ENCODE results near the gene PKP1.

Gene PKP1

GRCh38 chr1:201336711-201337450, 53.6 kb downstream of the PKP1 start:
- in situ Hi-C loops (cut with MboI; ENCODE audit: low pct_unique_long_range_greater_than_20kb, low sequenced_read_pairs), result no loop called here
- DNase-seq, result no peak

- DNase-seq, result no peak
- in situ Hi-C loops (cut with MboI; ENCODE audit: low pct_unique_long_range_greater_than_20kb, low sequenced_read_pairs), result no loop called here
These were observed 58.1 kb downstream of the PKP1 start for GRCh38 chr1:201341377-201341776.

GRCh38 chr1:201344206-201345080, 61.1 kb downstream of the PKP1 start:
- in situ Hi-C loops (cut with MboI; ENCODE audit: low pct_unique_long_range_greater_than_20kb, low sequenced_read_pairs), result no loop called here
- no peak for DNase-seq

GRCh38 chr1:201345081-201345355, 61.7 kb downstream of the PKP1 start:
- in situ Hi-C loops (cut with MboI; ENCODE audit: low pct_unique_long_range_greater_than_20kb, low sequenced_read_pairs), result no loop called here
- no peak for DNase-seq

DNA sequence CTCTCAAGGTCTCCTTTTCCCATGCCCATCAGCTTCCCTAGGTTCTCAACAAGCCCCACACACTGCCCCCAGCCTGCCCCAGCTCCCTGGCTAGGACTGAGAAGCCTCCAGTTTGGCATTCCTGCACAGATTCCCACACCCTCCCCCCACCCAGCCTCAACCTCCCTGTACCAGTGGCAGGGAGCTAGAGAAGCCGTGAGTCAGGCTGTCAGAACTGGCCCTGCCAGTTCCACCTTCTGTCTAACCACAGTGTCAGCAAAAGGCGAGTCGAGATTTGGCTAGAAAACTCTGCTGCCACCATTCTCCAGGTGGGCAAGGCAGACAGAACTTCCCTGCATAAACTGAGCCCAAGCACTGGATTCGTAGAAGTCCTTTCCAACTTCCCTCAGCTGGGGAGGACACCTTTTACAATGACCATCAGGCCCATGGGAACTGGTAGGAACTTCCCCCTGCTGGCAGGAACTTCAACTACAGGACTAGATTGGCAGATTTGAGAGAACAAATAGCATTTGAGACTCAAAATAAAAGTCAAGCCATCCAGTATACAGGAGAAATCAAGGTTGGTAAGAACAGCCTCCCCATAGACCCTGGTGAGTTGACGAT, 63.1 kb downstream of the PKP1 start:
- peak; percentile 9 for DNase-seq
- in situ Hi-C loops (cut with MboI; ENCODE audit: low pct_unique_long_range_greater_than_20kb, low sequenced_read_pairs), result no loop called here

- no peak for DNase-seq
- in situ Hi-C loops (cut with MboI; ENCODE audit: low pct_unique_long_range_greater_than_20kb, low sequenced_read_pairs), result no loop called here
These were observed 63.7 kb downstream of the PKP1 start for GRCh38 chr1:201346987-201347386.

DNA sequence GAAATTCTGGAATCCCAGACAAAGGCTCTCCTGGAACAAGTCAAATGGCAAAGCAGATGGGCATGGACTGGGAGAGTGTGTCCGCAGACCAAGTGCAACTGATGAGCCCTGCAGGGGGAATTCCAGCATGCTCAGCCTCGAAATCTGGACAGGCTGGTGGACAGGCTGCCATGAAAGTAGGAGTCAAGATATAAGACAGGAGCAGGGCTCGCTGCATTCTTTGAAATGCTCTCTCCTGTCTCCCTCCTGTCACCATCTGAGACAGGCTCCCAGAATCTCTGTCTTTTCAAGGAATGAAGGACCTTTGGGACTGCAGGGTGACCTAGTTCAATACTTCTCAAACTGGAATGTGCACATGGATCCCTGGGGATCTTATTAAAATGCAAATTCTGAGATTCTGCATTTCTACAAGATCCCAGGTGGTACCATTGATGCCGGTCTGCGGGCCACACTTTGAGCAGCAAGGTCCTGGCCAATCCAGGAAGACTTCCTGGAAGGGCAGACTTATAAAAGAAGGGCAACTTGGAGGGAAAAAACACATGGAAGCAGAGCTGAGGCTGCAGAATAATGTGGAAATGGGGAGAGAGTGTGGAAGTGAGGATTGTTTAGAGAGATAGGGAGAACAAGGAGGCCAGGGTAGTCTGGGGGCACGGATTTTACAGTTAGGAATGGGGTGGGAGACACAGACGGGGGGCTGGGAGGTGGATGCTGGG, 64.3 kb downstream of the PKP1 start:
- in situ Hi-C loops (cut with MboI; ENCODE audit: low pct_unique_long_range_greater_than_20kb, low sequenced_read_pairs), result no loop called here
- DNase-seq, result no peak

- in situ Hi-C loops (cut with MboI; ENCODE audit: low pct_unique_long_range_greater_than_20kb, low sequenced_read_pairs), result no loop called here
- peak; percentile 25 for DNase-seq
These were observed 64.9 kb downstream of the PKP1 start for GRCh38 chr1:201348211-201348566.

DNA sequence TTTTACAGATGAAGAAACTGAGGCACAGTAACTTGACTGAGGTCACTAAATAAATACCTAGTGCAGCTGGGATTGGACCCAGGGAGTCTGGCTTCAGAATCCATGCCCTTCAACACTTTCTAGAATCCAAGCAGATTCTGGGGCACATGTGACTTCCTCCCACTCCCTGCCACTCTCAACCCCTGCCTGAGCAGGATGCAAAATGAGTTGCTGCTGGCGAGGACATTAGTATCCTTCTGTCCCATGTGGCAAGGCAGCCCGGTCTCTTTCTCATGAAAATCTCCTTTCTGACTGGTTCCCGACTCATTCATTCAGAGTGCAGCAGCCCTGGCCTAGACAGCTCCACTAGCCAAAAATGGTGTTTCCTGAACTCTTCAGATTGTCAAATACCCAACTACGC, 65.8 kb downstream of the PKP1 start:
- no peak for DNase-seq

GRCh38 chr1:201350361-201350725, 67.0 kb downstream of the PKP1 start:
- in situ Hi-C loops (cut with MboI; ENCODE audit: low pct_unique_long_range_greater_than_20kb, low sequenced_read_pairs), result no loop called here
- no peak for DNase-seq

More for the DNA sequence above, 65.8 kb downstream of the PKP1 start:
- in situ Hi-C loops (cut with MboI; ENCODE audit: low pct_unique_long_range_greater_than_20kb, low sequenced_read_pairs), result no loop called here

DNA sequence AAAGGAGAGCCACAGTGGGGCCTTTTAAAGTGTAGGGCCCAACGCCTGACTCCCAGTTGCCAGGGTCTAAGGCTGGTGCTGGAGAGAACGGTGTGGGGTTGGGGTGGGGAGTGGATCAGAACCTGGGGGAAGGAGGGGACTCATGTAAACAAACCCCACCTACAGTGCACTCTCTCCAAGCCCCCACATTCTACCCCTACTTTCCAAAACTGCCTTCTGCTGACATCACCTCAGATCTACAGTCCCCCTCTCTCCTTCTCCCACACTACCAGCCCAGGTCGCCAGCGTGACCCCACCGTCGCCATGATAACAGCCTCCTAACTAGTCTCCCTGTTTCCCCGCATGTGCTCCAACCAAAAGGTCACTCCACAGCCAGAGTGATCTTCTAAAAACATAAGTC, 67.6 kb downstream of the PKP1 start:
- in situ Hi-C loops (cut with MboI; ENCODE audit: low pct_unique_long_range_greater_than_20kb, low sequenced_read_pairs), result no loop called here
- DNase-seq, result no peak

- in situ Hi-C loops (cut with MboI; ENCODE audit: low pct_unique_long_range_greater_than_20kb, low sequenced_read_pairs), result no loop called here
- DNase-seq, result no peak
These were observed 68.3 kb downstream of the PKP1 start for GRCh38 chr1:201351617-201352016.

DNA sequence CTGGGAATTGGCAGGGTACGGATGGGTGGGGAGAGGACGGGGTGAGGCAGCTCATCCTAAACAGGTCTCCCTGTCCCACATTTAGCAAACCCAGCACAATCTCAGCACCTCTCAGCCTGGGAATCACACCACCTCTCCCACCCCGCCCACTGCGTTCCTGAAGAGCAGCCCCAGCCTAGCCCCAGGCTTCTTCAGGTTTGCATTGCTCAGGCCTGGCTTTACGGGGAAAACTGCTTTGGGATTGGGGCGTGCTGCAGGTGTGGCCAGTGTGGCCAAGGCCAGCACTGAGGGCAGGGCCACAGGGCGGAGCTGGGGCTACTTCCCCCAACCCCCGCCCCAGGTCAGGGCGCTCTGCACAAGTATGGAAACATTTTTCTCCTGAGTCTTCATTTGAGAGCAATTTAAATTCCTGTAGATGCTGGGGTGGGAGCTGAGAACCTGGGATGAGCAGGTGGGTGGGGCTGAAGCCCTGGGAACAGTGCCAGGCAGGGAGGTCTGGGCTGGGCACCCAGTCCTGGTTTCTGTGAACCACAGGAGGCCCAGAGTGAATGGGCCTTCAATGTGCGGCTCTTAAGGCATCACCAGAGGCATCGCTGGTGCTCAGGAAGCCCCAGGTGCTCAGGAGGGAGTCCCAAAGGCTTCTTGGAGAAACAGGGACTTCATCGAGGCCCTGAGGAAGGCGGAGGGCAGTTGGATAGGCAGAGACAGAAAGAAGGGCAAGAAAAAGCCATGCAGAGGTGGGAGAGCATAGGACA, 70.1 kb downstream of the PKP1 start:
- no peak for DNase-seq
- in situ Hi-C loops (cut with MboI; ENCODE audit: low pct_unique_long_range_greater_than_20kb, low sequenced_read_pairs), result no loop called here

DNA sequence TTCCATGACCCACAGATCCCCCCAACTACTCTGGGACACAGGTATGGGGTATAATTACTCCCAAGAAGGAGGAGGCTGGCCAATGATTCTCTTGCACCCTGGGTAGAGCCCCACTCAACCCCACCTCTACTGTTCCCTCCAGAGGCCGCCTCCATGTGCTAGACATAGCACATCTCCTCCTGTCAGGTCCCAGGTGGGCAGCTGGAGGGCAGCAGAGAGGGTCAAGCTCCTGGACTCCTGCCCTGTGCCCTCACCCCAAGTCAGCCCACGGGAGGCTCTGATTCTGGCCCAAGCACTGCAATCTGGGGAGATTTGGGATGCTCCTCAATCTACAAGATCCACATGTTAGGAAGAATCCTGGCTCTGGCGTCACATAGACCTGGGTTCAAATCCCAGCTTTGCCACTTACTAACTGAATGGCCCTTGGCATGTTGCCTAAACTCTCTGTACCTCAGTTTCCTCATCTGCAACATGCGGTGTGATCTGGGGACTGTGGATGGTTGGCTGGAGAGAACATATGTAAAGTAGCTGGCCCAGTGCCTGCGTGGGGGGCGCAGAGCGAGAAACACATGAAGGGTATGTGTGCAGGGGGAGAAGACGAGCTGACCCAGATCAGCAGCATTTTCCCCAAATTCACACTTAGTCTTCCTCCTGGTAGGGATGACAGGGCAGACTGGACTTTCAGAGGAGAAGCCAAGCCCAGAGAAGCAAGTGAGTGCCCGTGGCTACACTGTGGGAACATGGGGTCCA, 71.0 kb downstream of the PKP1 start:
- DNase-seq, result no peak
- in situ Hi-C loops (cut with MboI; ENCODE audit: low pct_unique_long_range_greater_than_20kb, low sequenced_read_pairs), result no loop called here

DNA sequence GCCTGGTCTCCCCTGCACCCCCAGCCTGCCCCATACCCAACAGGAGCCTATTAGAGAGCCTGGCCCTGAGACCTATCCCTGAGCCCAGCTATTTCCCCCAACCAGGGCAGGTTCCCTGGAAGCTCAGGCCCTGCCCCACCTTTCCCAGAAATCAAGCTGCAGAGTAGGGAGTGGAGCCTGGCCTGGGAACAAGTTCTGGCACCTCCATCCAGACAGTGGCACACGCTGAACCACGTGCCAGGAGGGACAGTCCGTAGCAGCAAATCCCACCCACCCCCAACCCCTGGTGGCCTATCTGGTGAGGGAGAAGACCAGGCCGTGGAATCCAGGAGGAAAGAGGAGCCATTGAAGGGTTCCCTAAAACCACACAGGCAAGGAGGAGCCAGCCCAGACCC, 71.6 kb downstream of the PKP1 start:
- in situ Hi-C loops (cut with MboI; ENCODE audit: low pct_unique_long_range_greater_than_20kb, low sequenced_read_pairs), result no loop called here
- no peak for DNase-seq

- in situ Hi-C loops (cut with MboI; ENCODE audit: low pct_unique_long_range_greater_than_20kb, low sequenced_read_pairs), result no loop called here
- no peak for DNase-seq
These were observed 72.2 kb downstream of the PKP1 start for GRCh38 chr1:201355471-201355870.

DNA sequence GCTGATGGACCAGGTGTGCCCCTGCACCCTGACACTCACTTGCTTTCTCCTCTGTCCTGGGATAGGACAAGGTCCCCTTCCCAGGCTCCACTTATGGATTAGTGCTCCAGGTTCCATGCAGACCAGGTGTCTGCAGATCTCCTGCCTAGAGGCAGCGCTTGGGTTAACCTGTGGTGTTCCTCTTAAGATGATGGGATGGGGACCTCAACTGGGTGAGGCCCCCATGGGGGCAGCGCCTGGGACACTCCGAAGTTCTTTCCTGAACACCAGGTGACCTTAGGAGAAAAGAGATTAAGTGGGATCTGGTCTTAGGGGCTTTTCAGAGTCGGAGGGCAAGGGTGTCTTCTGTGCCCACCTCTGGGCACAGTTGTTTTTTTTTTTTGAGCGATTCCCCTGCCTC, 72.9 kb downstream of the PKP1 start:
- no peak for DNase-seq
- in situ Hi-C loops (cut with MboI; ENCODE audit: low pct_unique_long_range_greater_than_20kb, low sequenced_read_pairs), result no loop called here

DNA sequence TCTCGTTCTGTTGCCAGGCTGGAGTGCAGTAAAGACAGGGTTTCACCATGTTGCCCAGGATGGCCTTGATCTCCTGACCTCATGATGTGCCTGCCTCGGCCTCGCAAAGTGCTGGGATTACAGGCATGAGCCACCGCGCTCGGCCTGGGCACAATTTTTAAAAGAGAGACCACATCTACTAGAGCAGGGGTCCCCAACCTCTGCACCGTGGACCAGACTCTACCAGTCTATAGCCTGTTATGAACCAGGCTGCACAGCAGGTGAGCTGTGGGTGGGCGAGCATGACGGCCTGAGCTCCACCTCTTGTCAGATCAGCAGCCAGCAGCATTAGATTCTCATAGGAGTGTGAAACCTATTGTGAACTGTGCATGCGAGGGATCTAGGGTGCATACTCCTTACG, 73.4 kb downstream of the PKP1 start:
- in situ Hi-C loops (cut with MboI; ENCODE audit: low pct_unique_long_range_greater_than_20kb, low sequenced_read_pairs), result no loop called here
- DNase-seq, result no peak

- in situ Hi-C loops (cut with MboI; ENCODE audit: low pct_unique_long_range_greater_than_20kb, low sequenced_read_pairs), result no loop called here
- DNase-seq, result no peak
These were observed 73.9 kb downstream of the PKP1 start for GRCh38 chr1:201357211-201357610.
